Measurements from ENCODE around the gene SWI5.
"Not testable (repeated sequence)": the region's sequence is repeated elsewhere in the genome, so short reads cannot be mapped to it uniquely, and the experiment has no call there.

The SWI5 gene

GRCh38 chr9:128276008-128276573 lies at the start of gene SWI5:
Gene SWI5, plus strand, starts transcription at chr9:128276276.
- peak; percentile 97 for DNase-seq (ENCODE audit: low read depth)

- no peak for DNase-seq (ENCODE audit: low read depth)
Observed at GRCh38 chr9:128226412-128226801, 49.7 kb upstream of the SWI5 start.

GRCh38 chr9:128230897-128231296 lies 45.2 kb upstream of the SWI5 start:
- DNase-seq (ENCODE audit: low read depth): not testable (repeated sequence)

DNA sequence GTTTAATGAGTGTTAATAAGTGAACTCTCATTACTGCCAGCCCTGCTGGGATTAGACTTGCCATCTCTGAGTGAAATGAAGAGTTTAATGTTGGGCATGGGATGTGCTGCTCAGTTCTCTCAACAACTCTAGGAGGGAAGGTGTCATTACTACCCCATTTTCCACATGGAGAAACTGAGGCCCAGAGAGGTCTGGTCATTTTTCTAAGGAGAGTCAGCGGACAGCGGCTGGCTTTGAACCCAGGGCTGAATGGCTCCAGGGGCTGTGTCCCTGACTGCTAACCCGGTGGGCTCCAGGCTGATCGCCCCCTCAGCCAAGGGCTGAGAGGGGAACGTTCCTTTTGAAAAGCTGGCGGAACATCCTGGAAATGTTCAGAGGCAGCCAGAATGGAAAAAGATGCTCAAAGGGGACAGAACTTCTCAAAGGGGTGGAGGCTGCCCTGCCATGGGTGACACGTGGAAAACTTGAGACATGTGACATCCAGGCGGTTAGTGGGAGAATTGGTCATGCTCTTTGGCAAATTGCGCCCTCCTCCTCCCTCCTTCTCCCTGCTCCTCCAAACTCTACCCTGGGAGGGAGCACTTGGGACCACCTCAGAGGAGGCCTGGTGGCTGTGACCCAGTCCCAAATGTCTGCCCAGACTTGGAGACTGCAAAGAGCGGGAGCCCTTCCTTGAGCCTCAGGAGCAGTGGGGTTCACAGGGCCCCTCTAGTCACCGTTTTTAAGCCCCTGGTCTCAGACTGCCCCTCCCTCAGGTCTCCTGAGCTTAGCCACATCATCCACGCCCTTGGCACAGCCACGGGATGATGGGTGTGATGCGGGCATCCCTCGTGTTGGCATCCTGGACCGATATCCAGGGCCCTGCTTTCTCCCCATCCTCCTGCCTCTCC lies 44.2 kb upstream of the SWI5 start:
- no peak for DNase-seq (ENCODE audit: low read depth)

DNA sequence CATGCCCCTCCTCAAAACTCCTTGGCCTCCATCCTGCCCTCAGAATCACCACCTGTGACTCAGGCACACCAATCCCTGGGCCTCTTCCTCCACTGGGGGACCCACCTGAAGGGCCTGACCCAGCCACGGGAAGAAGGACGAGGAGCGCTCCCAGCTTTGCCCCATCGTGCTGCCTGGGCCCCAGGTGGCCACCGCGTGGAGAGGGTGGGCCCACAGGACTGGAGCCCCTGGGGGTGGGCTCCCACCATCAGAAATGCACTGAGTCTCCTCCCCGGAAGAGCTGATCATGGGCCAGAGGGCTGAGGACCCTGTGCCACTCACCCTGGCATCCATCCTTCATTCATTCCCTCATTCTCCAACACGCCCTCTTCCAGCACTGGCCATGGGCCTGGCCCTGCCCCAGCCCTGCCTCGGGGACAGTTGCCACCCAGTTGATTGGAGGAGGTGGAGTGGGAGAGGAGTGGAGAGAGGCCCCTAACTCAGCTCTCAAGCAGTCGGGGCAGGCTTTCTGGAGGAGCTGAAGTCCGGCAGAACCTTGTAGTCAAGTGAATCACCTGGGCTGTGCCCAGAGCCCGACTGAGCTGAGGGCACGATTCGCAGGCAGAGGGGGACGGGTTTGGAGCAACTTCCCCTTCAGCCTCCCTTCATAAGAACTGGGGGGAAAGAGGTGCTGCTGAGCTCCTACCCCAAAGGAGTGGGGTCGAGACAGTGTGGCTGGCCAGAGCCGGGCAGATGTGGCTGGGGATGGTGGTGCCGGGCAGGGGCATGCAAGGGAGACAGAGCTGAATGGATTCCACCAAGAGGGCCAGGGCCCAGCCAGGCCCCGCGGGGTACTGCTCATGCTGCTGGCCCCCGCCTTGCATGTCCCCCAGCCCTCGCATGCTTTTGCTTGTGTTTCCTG lies 43.3 kb upstream of the SWI5 start:
- DNase-seq (ENCODE audit: low read depth): no peak

DNA sequence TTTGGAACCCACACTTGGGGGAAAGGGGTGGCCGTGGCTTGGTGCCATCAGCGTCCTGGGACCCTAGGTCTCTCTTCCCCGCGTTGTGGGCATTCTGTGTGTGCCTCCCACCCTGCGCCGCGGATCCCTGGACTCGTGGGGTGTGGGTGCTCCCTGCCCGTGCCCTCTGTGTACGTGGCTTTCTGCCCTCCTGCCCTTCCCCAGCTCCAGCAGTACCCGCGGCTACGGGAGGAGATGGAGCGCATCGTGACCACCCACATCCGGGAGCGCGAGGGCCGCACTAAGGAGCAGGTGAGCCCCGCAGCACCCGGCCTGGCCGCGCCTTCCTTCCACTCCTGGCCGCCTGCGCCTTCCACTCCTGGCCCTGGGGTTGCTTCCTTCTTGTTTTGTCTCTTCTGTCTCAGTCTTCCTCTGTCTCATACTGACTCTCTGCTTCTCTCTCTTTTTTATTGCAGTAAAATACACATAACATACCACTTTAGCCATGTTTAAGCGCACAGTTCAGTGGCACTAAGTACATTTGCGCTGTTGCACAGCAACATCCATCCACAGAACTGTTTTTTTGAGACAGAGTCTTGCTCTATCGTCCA lies 42.2 kb upstream of the SWI5 start:
- DNase-seq (ENCODE audit: low read depth): no peak

DNA sequence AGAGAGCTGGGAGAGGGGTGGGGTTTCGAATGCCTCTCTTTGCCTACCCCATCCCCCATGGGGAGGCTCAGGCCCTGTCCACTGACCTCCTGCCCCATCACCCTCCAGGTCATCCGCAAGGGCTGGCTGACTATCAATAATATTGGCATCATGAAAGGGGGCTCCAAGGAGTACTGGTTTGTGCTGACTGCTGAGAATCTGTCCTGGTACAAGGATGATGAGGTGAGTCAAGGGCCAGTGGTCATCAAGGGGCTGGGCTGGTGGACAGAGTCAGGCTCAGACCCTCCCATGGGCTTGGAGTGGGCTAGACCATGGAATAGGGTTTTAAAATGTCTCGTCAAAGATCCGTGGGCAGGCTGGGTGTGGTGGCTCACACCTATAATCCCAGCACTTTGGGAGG lies 34.0 kb upstream of the SWI5 start:
- no peak for DNase-seq (ENCODE audit: low read depth)

DNA sequence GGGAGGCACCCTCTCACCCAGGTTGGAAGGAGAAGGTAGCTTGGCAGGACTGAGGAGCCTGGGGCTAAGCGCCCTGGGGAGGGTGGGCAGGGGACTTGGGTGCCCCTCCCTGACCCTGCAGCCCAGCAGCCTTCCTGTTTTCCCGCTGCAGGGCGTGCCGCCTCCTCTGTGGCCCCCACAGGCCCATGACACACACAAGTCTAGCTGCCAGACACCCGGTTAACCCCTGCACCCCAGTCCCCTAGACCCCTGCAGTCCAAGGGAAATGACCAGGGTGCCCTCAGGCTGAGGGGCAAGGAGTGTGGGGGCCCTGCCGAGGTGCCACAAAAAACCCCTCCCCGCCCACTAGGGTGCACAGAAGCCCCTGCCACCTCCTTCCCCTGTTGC lies 33.3 kb upstream of the SWI5 start:
- DNase-seq (ENCODE audit: low read depth): no peak

DNA sequence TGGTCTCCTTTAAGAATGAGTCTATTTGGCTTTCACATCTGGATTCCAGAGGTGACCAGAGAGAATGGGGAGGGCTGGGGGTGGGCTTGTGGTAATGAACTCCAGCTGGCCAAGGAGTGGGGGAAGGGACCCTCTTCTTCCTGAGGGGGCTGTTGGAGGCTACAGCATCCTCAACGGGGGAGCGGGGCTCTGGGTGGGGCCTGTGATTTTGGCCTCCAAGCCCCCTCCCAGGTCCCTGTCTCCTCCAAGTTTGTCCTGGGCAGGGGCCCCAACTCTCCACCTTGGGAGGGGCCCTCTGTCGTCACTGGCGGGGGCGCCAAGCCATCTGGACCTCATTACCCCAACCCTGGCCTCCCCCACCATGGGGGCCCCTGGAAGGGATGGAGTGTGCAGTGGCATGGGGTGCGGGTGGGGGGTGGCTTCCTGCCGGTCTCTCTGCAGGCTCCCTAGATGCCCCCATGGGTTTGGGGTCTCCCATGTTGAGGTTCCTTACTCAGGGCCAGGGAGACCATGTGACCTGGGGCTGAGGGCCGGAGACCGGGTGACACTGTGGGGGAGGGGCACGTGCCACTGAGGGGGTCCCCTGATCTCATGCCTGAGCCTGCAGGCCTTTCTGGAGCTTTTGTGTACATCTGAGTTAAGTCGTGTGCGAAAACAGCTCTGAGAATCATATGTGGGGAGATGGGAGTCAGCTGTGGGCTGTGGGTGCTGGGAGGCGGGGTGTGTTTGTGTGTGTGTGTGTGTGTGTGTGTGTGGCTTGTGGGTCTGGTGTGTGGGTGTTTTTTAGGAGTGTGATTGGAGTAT lies 32.7 kb upstream of the SWI5 start:
- no peak for DNase-seq (ENCODE audit: low read depth)

DNA sequence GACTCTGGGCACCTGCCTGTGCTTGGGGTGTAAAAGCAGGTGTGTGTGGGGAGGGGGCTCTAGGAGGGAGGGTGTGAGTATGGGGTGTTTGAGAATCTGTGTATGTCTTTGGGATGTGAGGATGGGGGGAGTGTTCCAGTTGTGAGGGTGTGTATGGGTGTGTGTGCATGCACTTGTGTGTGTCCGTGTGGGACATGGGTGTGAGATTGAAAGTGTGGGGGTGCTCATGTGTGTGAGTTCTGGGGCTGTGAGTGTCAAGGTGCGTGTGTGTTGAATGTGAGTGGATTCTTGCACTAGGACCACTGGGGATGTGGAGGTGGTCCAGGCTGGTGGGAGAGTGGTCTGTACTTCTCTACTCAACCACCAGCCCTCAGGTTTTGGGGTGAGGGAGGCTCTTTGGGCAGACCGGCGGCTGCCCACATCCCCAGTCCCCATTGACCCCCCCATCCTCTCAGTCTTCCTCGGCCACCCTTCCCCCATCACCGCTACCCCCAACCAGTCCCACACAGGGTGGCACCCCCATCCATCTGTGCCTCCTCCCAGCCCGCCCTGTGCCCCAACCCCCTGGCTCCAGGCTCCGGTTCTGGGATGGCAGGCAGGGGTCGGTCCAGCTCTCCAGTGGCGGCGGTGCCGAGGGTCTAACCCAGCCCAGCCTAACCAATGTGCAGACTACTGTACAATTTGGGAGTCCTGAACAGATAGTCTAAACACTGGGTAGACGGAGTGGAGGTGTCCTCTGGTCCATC lies 31.8 kb upstream of the SWI5 start:
- no peak for DNase-seq (ENCODE audit: low read depth)

- peak; percentile 58 for DNase-seq (ENCODE audit: low read depth)
Observed at GRCh38 chr9:128244837-128245231, 31.2 kb upstream of the SWI5 start.

DNA sequence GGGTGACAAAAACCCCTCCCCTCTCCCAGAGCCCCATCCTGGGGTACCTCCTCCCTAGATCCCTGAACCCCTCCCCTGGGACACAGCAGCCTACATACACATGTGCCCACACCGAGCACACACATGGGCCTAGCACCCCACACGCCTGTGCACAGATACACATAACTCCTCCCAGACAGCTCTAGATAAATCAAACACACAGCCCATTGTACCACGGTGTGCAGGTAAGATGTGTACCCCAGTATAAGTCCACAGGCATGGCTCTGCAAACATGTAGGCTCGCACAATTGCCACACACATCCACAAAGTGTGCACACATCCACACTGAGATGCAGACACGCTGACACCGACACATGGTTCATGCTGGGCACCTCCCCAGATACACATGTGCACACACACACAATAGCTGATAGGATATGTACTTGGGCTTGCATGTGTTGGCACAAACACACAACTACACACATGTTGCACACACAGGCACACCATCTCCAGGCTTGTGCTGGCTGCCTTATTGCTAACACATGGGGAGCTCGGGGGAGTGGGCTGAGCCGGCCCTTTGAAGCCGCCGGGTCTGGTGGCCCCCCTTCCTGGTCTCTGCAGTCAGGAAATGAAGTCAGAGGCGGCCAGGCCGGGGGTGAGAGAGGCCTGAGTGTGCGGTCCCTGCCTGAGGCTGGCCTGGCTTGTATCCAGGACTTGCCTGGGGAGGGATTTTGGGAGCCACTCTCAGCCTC lies 30.5 kb upstream of the SWI5 start:
- peak; percentile 36 for DNase-seq (ENCODE audit: low read depth)

GRCh38 chr9:128246471-128246870 lies 29.6 kb upstream of the SWI5 start:
- DNase-seq (ENCODE audit: low read depth): no peak

GRCh38 chr9:128247226-128247803 lies 28.8 kb upstream of the SWI5 start:
- no peak for DNase-seq (ENCODE audit: low read depth)

DNA sequence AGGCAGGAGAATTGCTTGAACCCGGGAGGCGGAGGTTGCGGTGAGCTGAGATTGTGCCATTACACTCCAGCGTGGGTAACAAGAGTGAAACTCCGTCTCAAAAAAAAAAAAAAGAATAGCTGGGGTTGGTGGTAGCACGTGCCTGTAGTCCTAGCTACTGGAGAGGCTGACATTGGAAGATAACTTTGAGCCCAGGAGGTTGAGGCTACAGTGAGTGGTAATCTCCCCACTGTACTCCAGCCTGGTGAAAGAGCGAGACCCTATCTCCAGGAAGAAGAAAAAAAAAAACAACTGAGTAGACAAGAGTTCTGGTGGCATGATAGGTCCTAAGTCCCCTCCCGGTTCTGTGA lies 26.5 kb upstream of the SWI5 start:
- DNase-seq (ENCODE audit: low read depth): no peak

GRCh38 chr9:128249908-128250838 lies 25.9 kb upstream of the SWI5 start:
- peak; percentile 71 for DNase-seq (ENCODE audit: low read depth)

DNA sequence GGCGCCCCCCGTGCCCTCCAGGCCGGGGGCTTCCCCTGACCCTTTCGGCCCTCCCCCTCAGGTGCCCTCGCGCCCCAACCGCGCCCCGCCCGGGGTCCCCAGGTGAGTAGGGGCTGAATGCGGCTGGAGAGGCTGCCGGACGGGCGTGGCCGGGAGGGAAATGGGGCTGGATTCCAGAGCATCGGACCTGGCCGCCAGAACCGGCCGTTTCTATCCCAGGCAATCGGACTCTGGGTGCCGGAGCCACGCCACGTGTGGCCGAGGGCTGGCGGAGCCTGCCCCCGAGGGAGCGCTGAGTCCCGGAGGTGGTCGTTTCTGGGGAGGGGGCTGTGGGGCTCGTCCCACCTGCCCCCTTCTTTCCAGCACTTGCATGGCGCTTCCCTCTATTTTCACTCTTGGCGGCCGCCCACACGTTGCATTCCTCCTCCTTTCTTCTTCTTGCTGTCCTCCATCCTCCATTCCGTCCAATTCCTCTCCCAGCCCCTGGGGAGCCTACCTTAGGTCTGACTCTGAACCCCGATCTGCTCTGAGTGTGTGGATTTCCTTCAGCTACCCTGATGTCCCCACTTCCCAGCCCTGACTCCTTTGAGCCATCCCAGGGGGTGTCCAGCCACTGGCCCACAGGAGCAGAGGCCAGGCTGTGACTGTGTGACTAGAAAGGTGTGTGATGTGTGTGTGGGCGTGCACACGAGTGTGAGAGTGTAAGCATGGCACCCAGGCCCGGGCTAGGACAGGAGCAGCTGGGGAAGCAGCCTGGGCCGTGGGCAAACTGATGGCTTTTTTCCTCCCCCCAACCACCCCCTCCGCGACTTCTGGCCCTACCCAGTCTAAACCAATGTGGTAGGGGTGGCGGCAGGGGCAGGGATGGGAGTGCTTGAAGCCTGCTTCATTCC lies 25.0 kb upstream of the SWI5 start:
- no peak for DNase-seq (ENCODE audit: low read depth)

- DNase-seq (ENCODE audit: low read depth): peak; percentile 20
Observed at GRCh38 chr9:128251732-128252100, 24.4 kb upstream of the SWI5 start.

Data from amniotic epithelial cell (primary cell).